ENCODE results near the gene WDR70.

DNA sequence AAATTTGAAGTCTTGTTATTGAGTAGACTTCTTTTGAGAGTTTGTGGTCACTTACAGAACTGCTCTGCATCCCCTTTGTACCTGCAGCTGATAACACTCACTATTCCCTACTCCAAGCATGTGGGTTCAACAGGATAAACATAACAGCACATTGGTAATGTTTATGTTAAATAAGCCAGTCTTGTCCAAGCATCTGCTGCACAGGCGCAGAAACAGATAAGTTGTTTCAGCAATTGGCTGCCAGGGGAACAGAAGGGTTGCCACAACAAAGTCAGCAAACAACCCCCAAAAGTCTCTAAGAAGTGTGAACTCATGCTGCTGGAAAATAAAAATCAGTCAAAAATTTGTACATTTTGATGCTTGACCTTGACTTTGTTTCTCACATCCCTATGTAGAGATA is 286.2 kb downstream of the WDR70 start:
- TF ChIP-seq CTCF (conservative IDR thresholded peaks at IDR 0.05; ENCODE audit: low read length) (no peak), EZH2phosphoT487 (IDR thresholded peaks at IDR 0.05; ENCODE audit: borderline replicate concordance) (no peak)

Data from Loucy (cell line).